ENCODE measurements around the gene PECR.

DNA sequence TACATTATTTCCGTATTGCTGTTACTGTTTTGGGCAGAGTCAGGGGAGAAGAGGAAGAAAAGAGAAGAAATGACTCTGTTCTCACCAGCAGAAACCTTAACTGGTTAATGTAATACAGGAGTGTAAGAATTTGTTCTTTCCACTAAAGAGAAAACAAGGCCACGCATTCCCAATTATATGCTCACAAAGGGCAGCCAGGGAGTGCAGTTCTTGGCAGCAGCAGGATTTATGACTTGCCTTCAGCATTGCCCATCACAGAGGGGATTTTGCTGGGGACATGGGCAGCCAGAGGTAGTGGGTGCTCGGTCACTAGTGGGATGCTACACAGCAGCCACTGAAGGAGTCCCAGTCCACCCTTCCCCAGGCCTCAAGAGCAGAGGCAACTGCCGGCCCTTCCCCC lies 86.7 kb downstream of the PECR start:
- no peak for TF ChIP-seq POLR2A (IDR thresholded peaks at IDR 0.05; ENCODE audit: low read length)
- no peak for TF ChIP-seq GATA1 (IDR thresholded peaks at IDR 0.05; ENCODE audit: low read depth, low read length)
